ENCODE data around the gene RELN.
"Not testable (repeated sequence)": the region's sequence is repeated elsewhere in the genome, so short reads cannot be mapped to it uniquely, and the experiment has no call there.

RELN gene

GRCh38 chr7:103919272-103919868 is 70.1 kb downstream of the RELN start:
- TF ChIP-seq CTCF (IDR thresholded peaks at IDR 0.05) = no peak
- Histone ChIP-seq H3K9me3 (no peaks in the 10 kb centered on the region), H3K27ac (no peak overlapping the region), H3K4me1 (ENCODE audit: control insufficient read depth in 1 of 2, insufficient read depth in 1 of 2, low read depth in 1 of 2, low read length in 1 of 2) (no peaks in the 10 kb centered on the region), H3K36me3 (no peaks in the 10 kb centered on the region), H3K4me3 (ENCODE audit: low read depth in 1 of 2, low read length in 1 of 2) (no peak overlapping the region), H3K27me3 (no peaks in the 10 kb centered on the region)

GRCh38 chr7:103918631-103919271 is 70.7 kb downstream of the RELN start:
- H3K4me3 ChIP-seq (ENCODE audit: low read depth in 1 of 2, low read length in 1 of 2) = no peak overlapping the region
- H3K27me3 ChIP-seq = no peaks in the 10 kb centered on the region
- no peaks in the 10 kb centered on the region for H3K9me3 ChIP-seq
- H3K4me1 ChIP-seq (ENCODE audit: control insufficient read depth in 1 of 2, insufficient read depth in 1 of 2, low read depth in 1 of 2, low read length in 1 of 2) = no peaks in the 10 kb centered on the region
- TF ChIP-seq CTCF (IDR thresholded peaks at IDR 0.05) = no peak
- no peaks in the 10 kb centered on the region for H3K36me3 ChIP-seq
- no peak overlapping the region for H3K27ac ChIP-seq

- H3K4me1 ChIP-seq (ENCODE audit: control insufficient read depth in 1 of 2, insufficient read depth in 1 of 2, low read depth in 1 of 2, low read length in 1 of 2) = no peaks in the 10 kb centered on the region
- TF ChIP-seq CTCF (IDR thresholded peaks at IDR 0.05) = no peak
- H3K27me3 ChIP-seq = no peaks in the 10 kb centered on the region
- no peaks in the 10 kb centered on the region for H3K9me3 ChIP-seq
- H3K4me3 ChIP-seq (ENCODE audit: low read depth in 1 of 2, low read length in 1 of 2) = no peak overlapping the region
- no peak overlapping the region for H3K27ac ChIP-seq
- H3K36me3 ChIP-seq = no peaks in the 10 kb centered on the region
Observed at GRCh38 chr7:103915680-103916357, 73.6 kb downstream of the RELN start.

GRCh38 chr7:103914147-103914899 is 75.1 kb downstream of the RELN start:
- H3K27ac ChIP-seq = no peak overlapping the region
- no peak for TF ChIP-seq CTCF (IDR thresholded peaks at IDR 0.05)
- H3K4me1 ChIP-seq (ENCODE audit: control insufficient read depth in 1 of 2, insufficient read depth in 1 of 2, low read depth in 1 of 2, low read length in 1 of 2) = no peaks in the 10 kb centered on the region
- H3K36me3 ChIP-seq = no peaks in the 10 kb centered on the region
- no peak overlapping the region for H3K4me3 ChIP-seq (ENCODE audit: low read depth in 1 of 2, low read length in 1 of 2)
- no peaks in the 10 kb centered on the region for H3K9me3 ChIP-seq
- no peaks in the 10 kb centered on the region for H3K27me3 ChIP-seq

GRCh38 chr7:103912891-103913605 is 76.4 kb downstream of the RELN start:
- H3K4me1 ChIP-seq (ENCODE audit: control insufficient read depth in 1 of 2, insufficient read depth in 1 of 2, low read depth in 1 of 2, low read length in 1 of 2) = no peaks in the 10 kb centered on the region
- H3K9me3 ChIP-seq = no peaks in the 10 kb centered on the region
- H3K27ac ChIP-seq = no peak overlapping the region
- H3K27me3 ChIP-seq = no peaks in the 10 kb centered on the region
- H3K36me3 ChIP-seq = no peaks in the 10 kb centered on the region
- no peak for TF ChIP-seq CTCF (IDR thresholded peaks at IDR 0.05)
- H3K4me3 ChIP-seq (ENCODE audit: low read depth in 1 of 2, low read length in 1 of 2) = no peak overlapping the region

- not testable (repeated sequence) for H3K9me3 ChIP-seq; H3K4me1 ChIP-seq (ENCODE audit: control insufficient read depth in 1 of 2, insufficient read depth in 1 of 2, low read depth in 1 of 2, low read length in 1 of 2); H3K27ac ChIP-seq; H3K27me3 ChIP-seq; H3K4me3 ChIP-seq (ENCODE audit: low read depth in 1 of 2, low read length in 1 of 2); H3K36me3 ChIP-seq
Observed at GRCh38 chr7:103911015-103911414, 78.4 kb downstream of the RELN start.

Measured in neutrophil (primary cell).